Activated naive CD4-positive, alpha-beta T cell treated with anti-CD3 and anti-CD28 coated beads, Interleukin-2, amount 50 U/mL, for 16 hours (primary cell): Measurements from ENCODE around the gene EPB41L2.

Source experiments
- DNase-seq: peaks from one replicate; pipeline ENCODE4 v3.0.0-alpha.2; 2020

EPB41L2 gene

GRCh38 chr6:130903007-130903406 is 160.0 kb downstream of the EPB41L2 start:
- no peak for DNase-seq

- DNase-seq, result no peak
Observed at GRCh38 chr6:130900913-130901312, 162.1 kb downstream of the EPB41L2 start.

GRCh38 chr6:130896249-130896648 is 166.8 kb downstream of the EPB41L2 start:
- no peak for DNase-seq

GRCh38 chr6:130895516-130895915 is 167.5 kb downstream of the EPB41L2 start:
- no peak for DNase-seq

- DNase-seq, result no peak
Observed at GRCh38 chr6:130893766-130894165, 169.3 kb downstream of the EPB41L2 start.

GRCh38 chr6:130893277-130893676 is 169.8 kb downstream of the EPB41L2 start:
- DNase-seq, result no peak

- no peak for DNase-seq
Observed at GRCh38 chr6:130890521-130890971, 172.5 kb downstream of the EPB41L2 start.

- no peak for DNase-seq
Observed at GRCh38 chr6:130889423-130889822, 173.6 kb downstream of the EPB41L2 start.

GRCh38 chr6:130888246-130888645 is 174.8 kb downstream of the EPB41L2 start:
- DNase-seq, result no peak

- no peak for DNase-seq
Observed at GRCh38 chr6:130886966-130887365, 176.1 kb downstream of the EPB41L2 start.

GRCh38 chr6:130885392-130886192 is 177.5 kb downstream of the EPB41L2 start:
- DNase-seq, result peak; percentile 67

- DNase-seq, result no peak
Observed at GRCh38 chr6:130882370-130882769, 180.7 kb downstream of the EPB41L2 start.

GRCh38 chr6:130879826-130880225 is 183.2 kb downstream of the EPB41L2 start:
- DNase-seq, result no peak

- no peak for DNase-seq
Observed at GRCh38 chr6:130873746-130874145, 189.3 kb downstream of the EPB41L2 start.

GRCh38 chr6:130872250-130873095 is 190.6 kb downstream of the EPB41L2 start:
- peak; percentile 71 for DNase-seq

- no peak for DNase-seq
Observed at GRCh38 chr6:130870179-130870880, 192.7 kb downstream of the EPB41L2 start.

GRCh38 chr6:130869681-130870080 is 193.4 kb downstream of the EPB41L2 start:
- DNase-seq, result no peak

- no peak for DNase-seq
Observed at GRCh38 chr6:130865793-130866192, 197.3 kb downstream of the EPB41L2 start.

GRCh38 chr6:130864344-130864743 is 198.7 kb downstream of the EPB41L2 start:
- DNase-seq, result no peak

- DNase-seq, result no peak
Observed at GRCh38 chr6:130863415-130864230, 199.4 kb downstream of the EPB41L2 start.

GRCh38 chr6:130862370-130862769 is 200.7 kb downstream of the EPB41L2 start:
- no peak for DNase-seq

- no peak for DNase-seq
Observed at GRCh38 chr6:130859161-130859867, 203.7 kb downstream of the EPB41L2 start.
